WTC11 (cell line): ENCODE measurements around the gene TLE3.

ENCODE experiments used
- CREB1 ChIP-seq: sonication (generic); formaldehyde crosslinking; IDR thresholded peaks from 2 replicates; pipeline ENCODE4 v1.8.0; 2023; ENCODE audit warnings: mild to moderate bottlenecking, missing genetic modification reagents
- TF ChIP-seq, protein P1 (sequence below): fragments of 200-600 bp; IDR thresholded peaks from 2 replicates; pipeline ENCODE4 v1.8.0; 2022; ENCODE audit warnings: antibody characterized with exemption
- TF ChIP-seq, protein P2 (sequence below): sonication (generic); formaldehyde crosslinking; IDR thresholded peaks from 2 replicates; pipeline ENCODE4 v1.8.0; 2022; ENCODE audit warnings: missing genetic modification reagents

DNA sequence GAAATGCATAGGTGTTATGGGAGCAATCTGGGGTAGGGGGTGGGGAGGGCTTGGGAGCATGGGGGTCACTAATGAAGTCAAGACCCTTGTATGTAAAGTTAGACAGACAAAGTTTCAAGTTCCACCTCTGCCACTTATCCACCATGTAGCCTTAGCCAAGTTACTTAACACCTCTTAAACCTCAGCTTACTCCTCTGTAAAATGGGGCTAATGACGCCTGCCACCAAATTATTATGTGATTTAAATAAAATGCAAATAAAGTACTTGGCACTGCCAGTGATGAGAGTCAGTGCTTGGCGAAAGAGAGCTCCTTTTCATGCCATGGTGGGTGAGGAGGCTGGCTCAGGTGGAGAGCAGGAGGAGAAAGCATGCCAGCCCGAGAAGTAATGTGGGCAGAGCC, 18.6 kb upstream of the TLE3 start:
- TF ChIP-seq, protein P1, sequence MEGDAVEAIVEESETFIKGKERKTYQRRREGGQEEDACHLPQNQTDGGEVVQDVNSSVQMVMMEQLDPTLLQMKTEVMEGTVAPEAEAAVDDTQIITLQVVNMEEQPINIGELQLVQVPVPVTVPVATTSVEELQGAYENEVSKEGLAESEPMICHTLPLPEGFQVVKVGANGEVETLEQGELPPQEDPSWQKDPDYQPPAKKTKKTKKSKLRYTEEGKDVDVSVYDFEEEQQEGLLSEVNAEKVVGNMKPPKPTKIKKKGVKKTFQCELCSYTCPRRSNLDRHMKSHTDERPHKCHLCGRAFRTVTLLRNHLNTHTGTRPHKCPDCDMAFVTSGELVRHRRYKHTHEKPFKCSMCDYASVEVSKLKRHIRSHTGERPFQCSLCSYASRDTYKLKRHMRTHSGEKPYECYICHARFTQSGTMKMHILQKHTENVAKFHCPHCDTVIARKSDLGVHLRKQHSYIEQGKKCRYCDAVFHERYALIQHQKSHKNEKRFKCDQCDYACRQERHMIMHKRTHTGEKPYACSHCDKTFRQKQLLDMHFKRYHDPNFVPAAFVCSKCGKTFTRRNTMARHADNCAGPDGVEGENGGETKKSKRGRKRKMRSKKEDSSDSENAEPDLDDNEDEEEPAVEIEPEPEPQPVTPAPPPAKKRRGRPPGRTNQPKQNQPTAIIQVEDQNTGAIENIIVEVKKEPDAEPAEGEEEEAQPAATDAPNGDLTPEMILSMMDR: no peak
- no peak for TF ChIP-seq CREB1 (CRISPR knock-in tag)
- TF ChIP-seq, protein P2, sequence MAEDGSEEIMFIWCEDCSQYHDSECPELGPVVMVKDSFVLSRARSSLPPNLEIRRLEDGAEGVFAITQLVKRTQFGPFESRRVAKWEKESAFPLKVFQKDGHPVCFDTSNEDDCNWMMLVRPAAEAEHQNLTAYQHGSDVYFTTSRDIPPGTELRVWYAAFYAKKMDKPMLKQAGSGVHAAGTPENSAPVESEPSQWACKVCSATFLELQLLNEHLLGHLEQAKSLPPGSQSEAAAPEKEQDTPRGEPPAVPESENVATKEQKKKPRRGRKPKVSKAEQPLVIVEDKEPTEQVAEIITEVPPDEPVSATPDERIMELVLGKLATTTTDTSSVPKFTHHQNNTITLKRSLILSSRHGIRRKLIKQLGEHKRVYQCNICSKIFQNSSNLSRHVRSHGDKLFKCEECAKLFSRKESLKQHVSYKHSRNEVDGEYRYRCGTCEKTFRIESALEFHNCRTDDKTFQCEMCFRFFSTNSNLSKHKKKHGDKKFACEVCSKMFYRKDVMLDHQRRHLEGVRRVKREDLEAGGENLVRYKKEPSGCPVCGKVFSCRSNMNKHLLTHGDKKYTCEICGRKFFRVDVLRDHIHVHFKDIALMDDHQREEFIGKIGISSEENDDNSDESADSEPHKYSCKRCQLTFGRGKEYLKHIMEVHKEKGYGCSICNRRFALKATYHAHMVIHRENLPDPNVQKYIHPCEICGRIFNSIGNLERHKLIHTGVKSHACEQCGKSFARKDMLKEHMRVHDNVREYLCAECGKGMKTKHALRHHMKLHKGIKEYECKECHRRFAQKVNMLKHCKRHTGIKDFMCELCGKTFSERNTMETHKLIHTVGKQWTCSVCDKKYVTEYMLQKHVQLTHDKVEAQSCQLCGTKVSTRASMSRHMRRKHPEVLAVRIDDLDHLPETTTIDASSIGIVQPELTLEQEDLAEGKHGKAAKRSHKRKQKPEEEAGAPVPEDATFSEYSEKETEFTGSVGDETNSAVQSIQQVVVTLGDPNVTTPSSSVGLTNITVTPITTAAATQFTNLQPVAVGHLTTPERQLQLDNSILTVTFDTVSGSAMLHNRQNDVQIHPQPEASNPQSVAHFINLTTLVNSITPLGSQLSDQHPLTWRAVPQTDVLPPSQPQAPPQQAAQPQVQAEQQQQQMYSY: no peak
